GM19240 (cell line): ENCODE measurements around the gene IQCE.
A peak's percentile ranks its signal among the peaks of the same experiment; 100 is the strongest.
"Not testable (repeated sequence)": the region's sequence is repeated elsewhere in the genome, so short reads cannot be mapped to it uniquely, and the experiment has no call there.

Experiments
- DNase-seq: peaks from one replicate; pipeline ENCODE4 v3.0.0; 2011; ENCODE audit warnings: low spot score; ENCODE audit not compliant: insufficient read length

Gene IQCE

DNA sequence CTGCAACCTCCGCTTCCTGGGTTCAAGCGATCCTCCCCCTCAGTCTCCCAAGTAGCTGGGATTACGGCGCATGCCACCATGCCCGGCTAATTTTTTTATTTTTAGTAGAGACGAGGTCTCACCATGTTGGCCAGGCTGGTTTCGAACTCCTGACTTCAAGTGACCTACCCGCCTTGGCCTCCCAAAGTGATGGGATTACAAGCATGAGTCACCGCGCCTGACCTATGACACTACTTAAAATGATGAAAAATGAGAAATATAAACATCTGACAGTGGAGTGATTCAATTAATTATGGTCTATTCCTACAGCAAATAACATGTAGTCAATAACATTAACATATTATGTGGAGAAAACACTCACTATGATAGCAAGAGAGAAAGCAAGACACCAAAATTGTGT is 5.7 kb upstream of the IQCE start:
- DNase-seq, result no peak

DNA sequence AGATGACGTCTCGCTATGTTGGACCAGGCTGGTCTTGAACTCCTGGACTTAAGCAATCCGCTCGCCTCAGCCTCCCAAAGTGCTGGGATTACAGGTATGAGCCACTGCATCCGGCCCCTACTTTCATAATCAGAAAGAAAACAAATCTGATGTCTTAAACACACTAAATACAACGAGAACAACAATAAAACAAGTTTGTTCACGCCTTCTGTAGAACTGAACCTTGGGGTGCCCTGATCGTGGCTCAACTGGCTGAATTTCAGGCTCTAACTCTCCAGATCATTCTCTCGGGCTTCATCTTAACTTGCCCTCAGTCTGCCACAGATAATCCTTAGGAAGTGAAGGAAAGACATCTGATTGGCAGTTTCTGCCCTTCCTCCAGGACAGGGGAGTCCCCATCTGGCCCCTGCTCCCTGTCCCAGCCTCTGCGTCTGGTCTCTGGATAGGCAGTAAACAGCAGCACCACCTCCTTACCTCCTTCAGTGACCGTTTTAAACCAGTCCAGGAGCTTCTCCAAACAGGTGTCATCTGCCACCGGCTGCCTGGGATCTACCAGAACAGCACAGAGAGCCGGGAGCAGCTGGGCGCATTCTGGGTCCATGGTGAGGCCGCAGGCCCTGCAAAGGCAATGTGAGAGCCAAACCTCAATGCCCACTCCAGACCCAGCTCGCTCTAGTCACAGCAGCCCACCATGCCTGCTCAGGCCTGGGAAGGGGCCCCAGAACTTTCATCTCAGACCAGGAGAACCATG is 4.8 kb upstream of the IQCE start:
- DNase-seq, result no peak

DNA sequence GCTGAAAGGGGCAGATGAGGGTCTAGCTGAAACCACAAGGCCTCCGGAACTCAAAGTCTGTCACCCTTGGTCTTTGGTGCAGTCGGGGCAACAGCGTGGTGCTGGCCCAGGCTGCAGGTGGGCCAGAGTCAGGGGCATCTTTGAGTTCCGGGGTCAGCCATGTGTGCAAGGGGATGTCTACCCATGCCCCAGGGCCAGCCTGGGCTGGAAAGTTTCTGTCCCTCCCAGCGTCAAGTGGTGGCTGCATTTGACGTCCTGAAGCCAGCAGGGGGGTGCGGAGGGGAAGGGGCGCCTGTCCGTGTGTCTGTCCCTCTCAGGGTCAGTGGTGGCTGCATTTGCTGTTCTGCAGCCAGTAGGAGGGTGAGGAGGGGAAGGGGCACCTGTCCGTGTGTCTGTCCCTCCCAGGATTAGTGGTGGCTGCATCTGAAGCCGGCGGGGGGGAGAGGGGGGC is 4.1 kb upstream of the IQCE start:
- no peak for DNase-seq

DNA sequence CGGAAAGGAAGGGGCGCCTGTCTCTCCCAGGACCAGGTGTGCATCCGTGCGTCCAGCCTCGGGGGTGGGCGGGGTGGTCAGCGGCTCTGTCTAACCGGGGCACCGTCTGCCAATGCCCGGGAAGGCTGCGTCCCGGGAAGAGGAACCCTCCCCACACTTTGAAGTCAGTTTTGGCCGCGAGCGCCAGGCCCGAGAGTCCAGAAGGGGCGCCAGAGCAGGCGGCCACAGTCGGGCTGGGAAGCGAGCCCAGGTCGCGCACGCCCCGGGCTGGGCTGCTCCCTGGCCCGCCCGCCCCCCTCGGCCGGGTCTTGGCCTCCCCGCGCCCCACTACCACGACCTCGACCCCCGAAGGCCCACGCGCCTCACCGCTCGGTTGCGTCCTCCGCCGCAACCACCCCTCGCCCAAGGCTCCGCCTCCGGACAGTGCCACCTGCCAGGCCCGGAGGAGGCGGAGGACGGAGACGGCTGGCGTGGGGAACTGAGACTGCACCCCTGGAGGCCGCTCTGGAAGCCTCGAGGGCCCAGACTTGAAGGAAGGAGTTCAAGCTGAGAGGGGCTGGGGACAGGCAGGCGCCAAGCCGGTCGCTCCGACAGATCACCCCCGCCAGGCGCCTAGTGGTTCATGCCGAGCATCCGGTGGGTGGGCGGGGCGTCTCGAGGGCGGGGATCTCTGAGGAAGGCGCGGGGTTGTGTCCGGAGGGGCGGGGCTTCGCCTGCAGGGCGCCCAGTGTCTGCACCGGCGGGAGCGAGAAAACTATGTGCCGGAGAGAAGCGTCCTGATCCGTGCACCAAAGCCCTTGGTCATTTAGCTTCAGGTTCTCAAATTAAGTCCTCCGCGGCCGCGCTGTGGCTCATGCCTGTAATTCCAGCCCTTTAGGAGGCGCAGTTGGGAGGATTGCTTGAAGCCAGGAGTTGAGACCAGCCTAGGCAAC is 3.4 kb upstream of the IQCE start, which contains the start of gene BRAT1:
Gene BRAT1 (minus strand): TSS at position 404 of the 932 bp plus-strand sequence. CDS start 1,093 bp downstream, outside the sequence.
- DNase-seq, result peak; percentile 85

DNA sequence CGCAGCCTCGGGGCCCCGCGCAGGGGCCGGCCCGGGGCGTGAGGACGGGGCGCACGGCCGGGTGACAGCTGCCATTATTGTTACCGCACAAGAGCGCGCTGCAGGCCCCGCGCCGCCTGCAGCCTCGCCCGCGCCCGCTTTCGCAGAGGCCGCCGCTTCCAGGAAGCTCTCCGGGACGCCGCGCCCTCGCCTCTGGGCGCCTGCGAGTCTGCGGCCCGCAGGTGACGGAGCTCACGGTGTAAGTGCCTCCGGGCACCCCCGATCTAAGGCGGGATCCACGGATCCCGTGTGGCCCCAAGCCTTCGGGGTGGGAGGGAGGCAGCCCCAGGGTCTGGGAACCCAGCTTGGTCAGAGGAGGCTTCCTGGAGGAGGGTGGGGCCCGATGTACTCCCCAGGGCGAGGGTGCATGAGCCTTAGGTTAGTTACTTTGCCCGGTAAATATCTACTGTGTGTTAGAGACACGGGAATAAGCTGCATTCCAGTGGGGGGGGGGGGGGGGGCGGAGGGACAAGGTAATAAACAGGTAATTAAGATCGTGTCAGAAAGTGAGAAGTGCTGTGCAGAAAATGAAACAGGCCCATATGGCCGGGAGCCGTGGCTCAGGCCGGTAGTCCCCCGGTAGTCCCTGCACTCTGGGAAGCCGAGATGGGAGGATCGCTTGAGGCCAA is 638 bp downstream of the IQCE start:
- no peak for DNase-seq

DNA sequence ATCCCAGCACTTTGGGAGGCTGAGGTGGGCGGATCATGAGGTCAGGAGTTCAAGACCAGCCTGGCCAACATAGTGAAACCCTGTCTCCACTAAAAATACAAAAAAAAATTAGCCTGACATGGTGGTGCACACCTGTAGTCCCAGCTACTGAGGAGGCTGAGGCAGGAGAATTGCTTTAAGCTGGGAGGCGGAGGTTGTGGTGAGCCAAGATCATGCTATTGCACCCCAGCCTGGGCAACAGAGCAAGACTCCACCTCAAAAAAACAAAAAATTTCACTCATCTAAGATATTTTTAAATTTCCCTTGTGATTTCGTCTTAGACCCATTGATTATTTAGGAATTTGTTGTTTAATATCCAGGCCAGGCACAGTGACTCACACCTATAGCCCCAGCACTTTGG is 5.2 kb downstream of the IQCE start:
- not testable (repeated sequence) for DNase-seq

DNA sequence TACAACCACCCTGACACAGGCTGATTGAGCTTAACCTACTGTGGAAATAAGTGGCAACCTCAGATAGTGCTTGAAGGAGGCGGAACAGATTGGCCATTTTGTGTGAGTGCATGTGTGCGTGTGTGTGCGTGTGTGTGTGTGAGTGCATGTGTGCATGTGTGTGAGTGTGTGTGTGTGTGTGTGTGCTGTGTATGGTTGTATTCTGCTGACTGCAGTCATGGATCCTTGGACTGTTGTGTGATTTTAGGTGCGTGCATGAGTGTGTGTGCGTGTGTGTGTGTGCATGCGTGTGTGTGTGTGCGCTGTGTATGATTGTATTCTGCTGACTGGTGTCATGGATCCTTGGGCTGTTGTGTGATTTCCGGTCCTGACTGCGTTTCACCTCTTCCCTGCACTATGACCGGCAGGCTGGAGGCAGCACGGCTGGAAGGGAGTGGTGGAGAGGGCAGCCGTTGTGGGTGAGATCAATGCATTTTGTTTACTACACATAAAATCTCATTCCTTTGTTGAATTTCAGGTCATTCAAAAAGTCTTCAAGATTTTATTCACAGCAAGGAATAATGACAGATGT is 6.3 kb downstream of the IQCE start:
- DNase-seq, result no peak

GRCh38 chr7:2566348-2566889 is 7.6 kb downstream of the IQCE start:
- DNase-seq, result no peak

DNA sequence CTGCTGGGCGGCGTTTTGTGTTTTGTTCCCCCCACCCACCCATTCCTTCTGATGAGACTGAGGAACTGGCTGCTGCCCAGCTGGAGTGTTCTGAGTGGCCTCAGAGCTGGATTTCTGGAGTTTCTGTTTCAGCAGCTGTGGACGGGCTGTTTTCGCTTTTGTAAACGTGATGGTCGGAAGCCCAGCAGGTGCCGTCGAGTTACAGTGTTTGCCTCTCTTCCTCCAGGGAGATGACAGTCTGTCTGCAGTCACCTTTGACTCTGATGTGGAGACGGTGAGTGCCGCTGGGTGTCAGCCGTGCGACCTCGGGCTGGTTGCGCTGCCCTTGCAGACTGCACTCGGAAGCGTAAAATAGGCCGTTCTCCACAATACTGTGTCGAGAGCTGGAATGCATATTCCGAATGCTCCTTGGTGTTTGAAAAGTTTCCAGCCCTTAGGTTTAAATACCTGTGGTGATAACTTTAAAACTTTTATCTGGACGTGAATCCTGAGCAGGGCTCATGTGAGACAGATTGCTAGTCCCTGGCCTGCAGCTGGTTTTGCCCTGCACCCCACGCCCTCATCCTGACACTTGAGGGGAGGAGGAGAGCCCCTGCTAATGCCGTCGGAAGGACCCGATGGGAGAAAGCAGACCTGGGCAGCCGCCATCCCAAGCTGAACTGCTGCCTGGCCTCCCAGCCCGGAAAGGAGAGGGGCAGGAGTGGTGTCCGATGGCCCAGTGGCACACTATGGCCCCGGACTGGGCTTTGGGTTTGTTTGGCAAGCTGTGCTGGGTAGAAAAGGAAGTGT is 8.3 kb downstream of the IQCE start:
- DNase-seq, result peak; percentile 48

- no peak for DNase-seq
Observed at GRCh38 chr7:2567679-2568278, 9.0 kb downstream of the IQCE start.

- DNase-seq, result no peak
Observed at GRCh38 chr7:2568521-2569223, 9.9 kb downstream of the IQCE start.

- DNase-seq, result no peak
Observed at GRCh38 chr7:2569421-2569820, 10.6 kb downstream of the IQCE start.

DNA sequence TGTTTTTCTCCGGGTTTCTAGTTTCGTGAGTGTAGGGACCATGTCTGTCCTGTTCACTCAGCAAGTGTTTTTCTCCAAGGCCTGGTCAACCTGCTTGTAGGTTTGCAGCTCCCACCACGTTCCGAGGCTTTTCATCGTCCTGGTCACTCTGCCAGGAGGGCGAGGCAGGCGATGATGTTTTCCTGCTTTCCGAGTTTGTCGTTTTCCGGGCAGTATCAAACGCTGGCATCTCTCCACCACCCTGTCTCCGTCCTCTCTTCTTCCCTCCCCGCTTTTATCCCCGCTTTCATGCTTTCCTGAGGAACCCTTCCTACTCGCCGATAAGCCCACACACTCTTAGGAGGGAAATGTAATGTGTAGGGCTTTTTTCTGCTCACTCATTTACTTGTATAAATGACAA is 11.2 kb downstream of the IQCE start:
- no peak for DNase-seq

GRCh38 chr7:2571409-2571808 is 12.6 kb downstream of the IQCE start:
- no peak for DNase-seq

DNA sequence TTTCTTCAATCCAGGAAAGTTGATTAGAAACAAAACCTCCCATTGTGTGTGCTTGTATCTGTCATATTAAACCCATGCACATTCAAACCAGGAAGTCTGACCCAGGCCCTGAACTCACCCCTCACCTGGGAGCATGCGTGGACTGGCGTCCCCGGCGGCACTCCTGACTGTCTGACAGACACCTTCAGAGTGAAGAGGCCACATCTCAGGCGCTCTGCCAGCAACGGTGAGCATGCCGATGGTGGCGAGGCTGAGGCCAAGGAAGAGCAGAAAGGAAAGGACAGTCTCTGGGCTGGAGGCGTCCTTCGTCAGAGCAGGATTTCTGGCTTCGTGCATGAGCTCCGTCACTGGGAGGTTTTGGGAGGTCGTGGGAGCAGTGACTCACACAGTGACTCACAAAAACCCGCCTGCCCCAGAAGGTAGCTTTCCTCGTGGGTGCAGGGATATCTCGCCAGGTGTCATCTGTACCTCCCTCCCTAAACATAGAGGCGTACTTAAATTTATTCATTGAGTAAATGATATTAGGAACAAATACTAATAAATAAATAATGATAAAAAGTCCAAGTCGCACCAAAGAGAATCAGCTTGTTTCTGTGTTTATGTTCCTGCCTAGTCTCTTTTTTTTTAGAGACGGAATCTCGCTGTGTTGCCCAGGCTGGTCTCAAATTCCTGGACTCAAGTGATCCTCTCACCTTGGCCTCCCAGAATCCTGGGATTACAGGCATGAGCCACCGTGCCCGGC is 13.5 kb downstream of the IQCE start:
- DNase-seq, result no peak

DNA sequence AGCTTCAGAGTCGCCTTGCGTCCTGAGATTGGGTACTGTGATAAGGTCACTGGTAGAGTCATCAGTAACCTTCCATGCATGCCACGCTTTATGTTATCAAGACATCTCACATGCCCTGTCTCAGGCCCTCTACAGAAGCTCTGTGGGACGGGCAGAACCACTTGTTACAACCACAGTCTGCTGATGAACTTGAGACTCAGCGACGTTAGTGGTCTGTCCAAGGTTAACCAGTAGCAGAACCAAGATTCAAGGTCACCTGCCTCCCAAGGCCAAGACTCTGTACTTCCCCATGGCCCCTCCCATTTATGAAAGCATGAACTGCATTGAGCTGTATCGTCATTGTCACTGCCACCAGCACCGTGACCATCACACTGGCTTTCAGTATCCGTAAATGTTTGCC is 15.0 kb downstream of the IQCE start:
- no peak for DNase-seq

DNA sequence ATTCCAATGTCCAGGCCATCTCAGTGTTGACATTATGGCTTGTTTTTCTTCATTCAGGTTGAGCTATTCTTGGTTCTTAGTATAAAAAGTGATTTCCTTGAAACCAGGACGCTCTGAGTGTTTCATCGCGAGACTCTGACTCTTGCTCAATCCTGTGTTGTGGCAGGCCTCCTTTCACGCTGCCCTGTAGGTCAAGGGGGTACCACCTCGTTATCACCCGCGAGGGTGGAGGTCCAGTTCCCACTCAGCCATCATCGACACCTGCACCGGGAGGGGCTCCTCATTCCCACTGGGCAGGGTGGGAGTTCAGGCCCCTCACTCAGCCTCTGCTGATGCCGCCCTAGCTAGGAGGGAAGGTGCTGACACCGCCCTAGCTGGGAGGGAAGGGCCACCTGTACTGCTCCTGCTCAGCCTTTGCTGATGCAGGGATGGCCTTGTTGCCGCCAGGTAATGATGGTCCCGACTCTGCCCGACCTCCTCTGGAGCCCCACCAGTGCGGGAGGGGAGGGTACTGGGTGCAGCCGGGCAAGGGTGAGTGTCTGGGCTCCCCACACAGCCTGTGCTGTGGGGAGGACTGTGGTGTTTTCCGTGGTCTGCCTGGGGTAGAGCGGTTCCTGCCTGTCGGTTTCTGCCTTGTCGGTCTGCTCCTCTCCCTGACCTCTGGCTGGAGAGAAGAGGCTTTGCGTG is 16.4 kb downstream of the IQCE start:
- no peak for DNase-seq

DNA sequence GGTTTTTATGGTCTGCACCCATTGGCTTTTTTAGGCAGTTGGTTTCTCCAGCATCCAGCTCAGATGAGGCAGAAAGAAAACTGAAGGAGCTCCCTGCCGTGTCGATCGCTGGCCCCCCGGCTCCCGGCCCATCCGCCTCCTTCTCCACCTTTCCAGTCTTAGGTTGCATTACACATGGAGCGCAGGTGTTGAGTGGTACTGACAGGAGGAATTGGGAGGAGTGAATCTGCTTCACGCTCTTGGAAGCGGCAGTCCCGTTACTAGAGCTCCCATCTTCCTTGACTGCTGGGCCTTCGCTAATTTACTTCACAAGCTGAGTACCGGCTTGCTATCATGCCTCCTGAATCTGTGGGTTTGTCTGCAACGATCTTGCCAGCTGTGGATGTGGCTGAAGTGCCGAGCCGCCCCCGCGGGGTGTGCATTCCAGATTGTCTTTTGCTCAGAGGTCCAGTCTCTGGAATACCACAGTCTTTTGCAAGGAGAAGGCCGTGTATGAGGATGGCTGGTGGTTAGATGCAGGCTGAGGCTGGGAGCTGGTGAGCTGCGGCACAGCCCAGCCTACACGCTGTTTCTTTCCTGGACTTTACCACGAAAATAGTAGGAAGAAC is 17.1 kb downstream of the IQCE start:
- DNase-seq, result no peak
